ENCODE data around the gene RCOR1.

DNA sequence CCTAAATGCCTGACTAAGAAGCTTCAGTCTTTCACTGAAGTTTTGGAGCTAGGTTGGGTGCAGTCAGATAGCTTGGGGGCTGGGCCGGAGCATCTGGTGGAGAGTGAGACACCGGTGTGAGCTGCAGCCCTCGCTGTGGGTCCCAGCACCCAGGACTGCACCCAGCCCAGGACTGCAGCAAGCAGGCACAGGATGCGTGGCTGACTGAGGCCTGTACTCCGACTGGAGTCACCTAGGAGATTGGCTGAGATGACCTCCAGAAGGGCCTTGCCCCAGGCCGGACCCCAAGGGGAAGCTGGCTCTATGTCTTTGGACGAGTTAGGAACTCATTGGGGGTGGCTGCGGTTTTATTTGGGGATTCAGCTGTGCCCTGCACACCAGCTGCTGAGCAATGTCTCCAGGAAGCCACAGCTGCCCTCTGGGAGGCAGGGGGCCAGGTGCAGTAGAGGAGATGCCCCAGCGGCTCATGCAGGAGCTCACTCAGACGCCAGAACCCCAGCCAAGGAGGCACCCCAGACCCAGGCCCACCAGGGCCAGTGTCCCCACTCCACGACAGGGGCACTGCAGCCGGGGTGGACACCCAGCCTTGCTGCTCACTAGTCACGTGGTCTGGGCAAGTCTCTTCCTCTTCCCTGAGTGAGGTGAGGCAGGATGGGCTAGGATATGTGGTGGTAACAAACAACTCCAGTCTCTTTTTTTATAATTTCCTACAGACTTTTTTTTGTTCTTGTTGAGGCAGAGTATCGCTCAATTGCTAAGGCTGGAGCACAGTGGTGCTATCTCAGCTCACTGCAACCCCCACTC is 31.8 kb upstream of the RCOR1 start:
- TF ChIP-seq POLR2A (IDR thresholded peaks at IDR 0.05) (no peak), POLR2AphosphoS5 (IDR thresholded peaks at IDR 0.05) (no peak)
- TF ChIP-seq, protein P1, sequence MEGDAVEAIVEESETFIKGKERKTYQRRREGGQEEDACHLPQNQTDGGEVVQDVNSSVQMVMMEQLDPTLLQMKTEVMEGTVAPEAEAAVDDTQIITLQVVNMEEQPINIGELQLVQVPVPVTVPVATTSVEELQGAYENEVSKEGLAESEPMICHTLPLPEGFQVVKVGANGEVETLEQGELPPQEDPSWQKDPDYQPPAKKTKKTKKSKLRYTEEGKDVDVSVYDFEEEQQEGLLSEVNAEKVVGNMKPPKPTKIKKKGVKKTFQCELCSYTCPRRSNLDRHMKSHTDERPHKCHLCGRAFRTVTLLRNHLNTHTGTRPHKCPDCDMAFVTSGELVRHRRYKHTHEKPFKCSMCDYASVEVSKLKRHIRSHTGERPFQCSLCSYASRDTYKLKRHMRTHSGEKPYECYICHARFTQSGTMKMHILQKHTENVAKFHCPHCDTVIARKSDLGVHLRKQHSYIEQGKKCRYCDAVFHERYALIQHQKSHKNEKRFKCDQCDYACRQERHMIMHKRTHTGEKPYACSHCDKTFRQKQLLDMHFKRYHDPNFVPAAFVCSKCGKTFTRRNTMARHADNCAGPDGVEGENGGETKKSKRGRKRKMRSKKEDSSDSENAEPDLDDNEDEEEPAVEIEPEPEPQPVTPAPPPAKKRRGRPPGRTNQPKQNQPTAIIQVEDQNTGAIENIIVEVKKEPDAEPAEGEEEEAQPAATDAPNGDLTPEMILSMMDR (IDR thresholded peaks at IDR 0.05) = no peak

Data from upper lobe of left lung (tissue), 4 donors.